Activated CD4-positive, alpha-beta T cell treated with anti-CD3 and anti-CD28 coated beads for 36 hours (primary cell): ENCODE results near the gene TRIM39. TPM values are rescaled to one million over a fixed set of nuclear protein-coding genes. Genes with fewer than 3 reads are reported as not detected.
A peak's percentile ranks its signal among the peaks of the same experiment; 100 is the strongest.

Source experiments
- ATAC-seq: fragments of 200-7000 bp; cut with Tn5 transposase; one replicate; pipeline ENCODE4 v1.10.0; 2021; ENCODE audit warnings: mild to moderate bottlenecking, moderate library complexity
- CTCF ChIA-PET: fragments of 350-600 bp; sonication (Branson Sonifier 250); formaldehyde crosslinking; loops from one replicate; lab custom pipeline; 2021; ENCODE audit warnings: antibody characterized with exemption; lab: Charles Lee
- POLR2A ChIA-PET: fragments of 350-600 bp; sonication (Branson Sonifier 250); formaldehyde crosslinking; loops from one replicate; lab custom pipeline; 2021; ENCODE audit warnings: antibody characterized with exemption, inconsistent platforms; lab: Charles Lee
- DNase-seq: peaks from one replicate; pipeline ENCODE4 v3.0.0-alpha.2; 2020
- H3K27ac Mint-ChIP-seq: one replicate; pipeline ENCODE4 v1.8.0; 2021; ENCODE audit warnings: mixed read lengths
- H3K27me3 Mint-ChIP-seq: one replicate; pipeline ENCODE4 v1.8.0; 2021; ENCODE audit warnings: mixed read lengths
- H3K36me3 Mint-ChIP-seq: one replicate; pipeline ENCODE4 v1.8.0; 2021; ENCODE audit warnings: low read depth, mixed read lengths
- H3K4me1 Mint-ChIP-seq: one replicate; pipeline ENCODE4 v1.8.0; 2021; ENCODE audit warnings: mixed read lengths
- H3K4me3 Mint-ChIP-seq: one replicate; pipeline ENCODE4 v1.8.0; 2021; ENCODE audit warnings: mild to moderate bottlenecking, moderate library complexity, mixed read lengths
- H3K9me3 Mint-ChIP-seq: one replicate; pipeline ENCODE4 v1.8.0; 2021; ENCODE audit warnings: low read depth, mixed read lengths
- intact Hi-C, 2 experiments: fragments of 100-400 bp; cut with DNase I in 1 of 2; cut with micrococcal nuclease in 1 of 2; formaldehyde crosslinking; loops; one replicate each; pipeline versions ENCODE4 v1.14.2 to v1.15.1; 2022 to 2024; cut with DNase I, micrococcal nuclease
- total RNA-seq, 2 experiments: library from RNA; stranded (reverse); gene quantifications; one replicate each; pipeline ENCODE4 v1.2.3, GENCODE V29; 2021

TRIM39 gene
- total RNA-seq, 2 experiments from 2014 or later: 16.5 to 17.5 TPM

- peaks cover 44% of the 10 kb centered on the region for H3K36me3 Mint-ChIP-seq
- H3K9me3 Mint-ChIP-seq: no peaks in the 10 kb centered on the region
- intact Hi-C loops: loop anchor here (1.0 to 10.0 kb wide), 10 partner anchors 19 to 1230 kb away; partner anchors contain the start of genes TRIM26 (in 2 of the 2), GNL1 (in 1 of the 2), LTA (in 1 of the 2) and PPP1R11 (in 1 of the 2)
- peak within 1 kb of the TSS; percentile 84 for H3K27ac Mint-ChIP-seq
- peak within 1 kb of the TSS; percentile 85 for H3K4me3 Mint-ChIP-seq
- peaks cover 41% of the 10 kb centered on the region for H3K4me1 Mint-ChIP-seq
- ATAC-seq (peak; percentile 96), DNase-seq (peak; percentile 94)
- ChIA-PET CTCF (interaction anchor here (0.5 kb wide), 1 partner anchor 369 kb away, joined by 3 read pairs; no protein-coding TSS in a partner anchor), POLR2A (no interaction called here)
- peaks cover 2% of the 10 kb centered on the region for H3K27me3 Mint-ChIP-seq
Measured at GRCh38 chr6:30344868-30345671, 18.3 kb downstream of the TRIM39 start, which contains the start of gene RPP21. TSS of gene RPP21 (plus strand) at chr6:30345156. CDS start at chr6:30345172, 16 bp downstream.

DNA sequence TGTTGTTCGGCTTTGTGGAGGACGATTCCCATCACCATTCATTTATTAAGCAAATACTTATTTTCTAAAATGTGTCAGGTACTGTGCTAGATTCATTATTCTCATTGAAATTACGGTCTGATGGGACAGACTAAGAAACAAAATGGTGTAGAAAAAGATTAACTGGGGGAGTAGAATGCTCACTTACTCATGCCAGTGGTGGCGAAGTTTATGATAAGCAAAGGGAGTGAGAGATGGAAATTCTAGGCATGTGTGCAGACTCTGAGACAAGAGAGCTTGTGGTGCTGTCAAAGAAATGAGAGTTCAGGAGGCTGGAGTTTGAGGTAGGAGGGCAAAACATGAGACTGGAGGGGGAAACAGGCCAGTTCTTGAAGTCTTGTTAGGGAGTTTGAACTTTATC is 19.1 kb downstream of the TRIM39 start:
- peaks cover 41% of the 10 kb centered on the region for H3K4me1 Mint-ChIP-seq
- no peaks in the 10 kb centered on the region for H3K9me3 Mint-ChIP-seq
- DNase-seq (no peak), ATAC-seq (no peak)
- peaks cover 37% of the 10 kb centered on the region for H3K36me3 Mint-ChIP-seq
- intact Hi-C loops: loop anchor here (1.0 to 10.0 kb wide), 10 partner anchors 20 to 1229 kb away; partner anchors contain the start of genes TRIM26 (in 2 of the 2), GNL1 (in 1 of the 2), LTA (in 1 of the 2) and PPP1R11 (in 1 of the 2)
- H3K27ac Mint-ChIP-seq: peak overlapping the region; percentile 80
- CTCF ChIA-PET: no interaction called here
- peaks cover 2% of the 10 kb centered on the region for H3K27me3 Mint-ChIP-seq
- H3K4me3 Mint-ChIP-seq: peak overlapping the region; percentile 85
- POLR2A ChIA-PET: interaction anchor here (0.7 kb wide), 1 partner anchor 597 kb away, joined by 3 read pairs; no protein-coding TSS in a partner anchor

GRCh38 chr6:30348957-30349356 is 22.2 kb downstream of the TRIM39 start:
- Mint-ChIP-seq H3K27me3 (peaks cover 6% of the 10 kb centered on the region), H3K27ac (no peak overlapping the region), H3K4me3 (no peak overlapping the region), H3K9me3 (no peaks in the 10 kb centered on the region), H3K4me1 (peaks cover 46% of the 10 kb centered on the region), H3K36me3 (peaks cover 19% of the 10 kb centered on the region)
- DNase-seq: no peak
- no peak for ATAC-seq
- intact Hi-C loops: loop anchor here (5.0 to 10.0 kb wide), 4 partner anchors 103 to 1226 kb away; partner anchors contain the start of genes LTA (in 1 of the 2), TNF (in 1 of the 2) and TRIM26 (in 1 of the 2)
- CTCF ChIA-PET: interaction anchor here (0.5 to 1.1 kb wide), 3 partner anchors 10 to 225 kb away, joined by 3 read pairs; partner anchors contain the start of gene TRIM39
- POLR2A ChIA-PET: no interaction called here

- H3K27me3 Mint-ChIP-seq: peaks cover 6% of the 10 kb centered on the region
- ChIA-PET POLR2A (no interaction called here), CTCF (interaction anchor here (0.5 to 1.1 kb wide), 3 partner anchors 9 to 225 kb away, joined by 3 to 4 read pairs (median 3); no protein-coding TSS in a partner anchor)
- H3K4me3 Mint-ChIP-seq: no peak overlapping the region
- H3K36me3 Mint-ChIP-seq: peaks cover 19% of the 10 kb centered on the region
- no peak overlapping the region for H3K27ac Mint-ChIP-seq
- H3K9me3 Mint-ChIP-seq: no peaks in the 10 kb centered on the region
- ATAC-seq (peak; percentile 24), DNase-seq (no peak)
- H3K4me1 Mint-ChIP-seq: peaks cover 40% of the 10 kb centered on the region
- intact Hi-C loops: loop anchor here (5.0 to 10.0 kb wide), 4 partner anchors 103 to 1225 kb away; partner anchors contain the start of genes LTA (in 1 of the 2), TNF (in 1 of the 2) and TRIM26 (in 1 of the 2)
Measured at GRCh38 chr6:30349421-30350177, 22.9 kb downstream of the TRIM39 start.

DNA sequence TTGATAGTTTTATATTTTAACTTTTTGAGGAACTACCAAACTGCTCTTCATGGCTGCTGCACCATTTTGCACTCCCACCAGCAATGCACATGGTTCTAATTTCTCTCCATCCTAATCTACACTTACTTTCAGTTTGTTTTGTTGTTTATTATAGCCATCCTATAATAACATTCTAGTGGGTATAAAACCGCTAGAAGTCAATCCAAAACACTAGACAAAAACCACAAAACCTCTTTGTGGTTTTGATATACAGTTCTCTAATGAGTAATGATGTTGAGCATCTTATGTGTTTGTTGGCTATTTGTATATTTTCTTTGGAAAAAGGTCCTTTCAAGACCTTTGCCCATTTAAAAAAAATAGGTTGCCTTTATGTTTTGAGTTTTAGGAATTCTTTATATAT is 23.8 kb downstream of the TRIM39 start:
- intact Hi-C loops: no loop called here
- POLR2A ChIA-PET: interaction anchor here (0.5 kb wide), 1 partner anchor 377 kb away, joined by 3 read pairs; no protein-coding TSS in a partner anchor

DNA sequence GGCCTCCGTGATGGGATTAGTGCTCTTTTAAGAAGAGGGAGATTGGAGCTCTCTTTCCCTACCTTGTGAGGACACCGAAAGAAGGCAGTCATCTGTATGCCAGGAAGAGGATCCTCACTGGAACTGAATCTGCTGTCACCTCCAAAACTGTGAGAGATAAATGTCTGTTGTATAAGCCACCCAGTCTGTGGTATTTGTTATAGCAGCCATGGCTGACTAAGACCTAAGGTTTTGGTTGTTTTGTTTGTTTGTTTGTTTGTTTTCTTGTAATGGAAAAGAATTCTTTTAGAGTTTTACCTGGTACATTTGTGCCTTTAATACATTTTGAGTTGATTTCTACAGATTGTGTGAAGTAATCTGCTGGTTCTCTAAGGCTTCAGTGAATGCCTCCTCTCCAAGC is 25.8 kb downstream of the TRIM39 start:
- intact Hi-C loops: no loop called here
- Mint-ChIP-seq H3K27ac (no peak overlapping the region), H3K27me3 (peaks cover 18% of the 10 kb centered on the region), H3K4me3 (no peak overlapping the region), H3K9me3 (no peaks in the 10 kb centered on the region), H3K4me1 (peaks cover 30% of the 10 kb centered on the region), H3K36me3 (peaks cover 4% of the 10 kb centered on the region)
- ChIA-PET POLR2A (interaction anchor here (0.7 kb wide), 1 partner anchor 89 kb away, joined by 3 read pairs; no protein-coding TSS in a partner anchor), CTCF (interaction anchor here (1.6 to 1.8 kb wide), 2 partner anchors 44 to 45 kb away, joined by 4 to 6 read pairs; no protein-coding TSS in a partner anchor)
- no peak for ATAC-seq
- DNase-seq: no peak

More for the DNA sequence above, 23.8 kb downstream of the TRIM39 start:
- CTCF ChIA-PET: interaction anchor here (0.9 kb wide), 1 partner anchor 137 kb away, joined by 4 read pairs; no protein-coding TSS in a partner anchor
- DNase-seq (no peak), ATAC-seq (peak; percentile 18)
- peaks cover 9% of the 10 kb centered on the region for H3K27me3 Mint-ChIP-seq
- H3K9me3 Mint-ChIP-seq: no peaks in the 10 kb centered on the region
- H3K27ac Mint-ChIP-seq: no peak overlapping the region
- H3K4me1 Mint-ChIP-seq: peaks cover 37% of the 10 kb centered on the region
- no peak overlapping the region for H3K4me3 Mint-ChIP-seq
- peaks cover 19% of the 10 kb centered on the region for H3K36me3 Mint-ChIP-seq

DNA sequence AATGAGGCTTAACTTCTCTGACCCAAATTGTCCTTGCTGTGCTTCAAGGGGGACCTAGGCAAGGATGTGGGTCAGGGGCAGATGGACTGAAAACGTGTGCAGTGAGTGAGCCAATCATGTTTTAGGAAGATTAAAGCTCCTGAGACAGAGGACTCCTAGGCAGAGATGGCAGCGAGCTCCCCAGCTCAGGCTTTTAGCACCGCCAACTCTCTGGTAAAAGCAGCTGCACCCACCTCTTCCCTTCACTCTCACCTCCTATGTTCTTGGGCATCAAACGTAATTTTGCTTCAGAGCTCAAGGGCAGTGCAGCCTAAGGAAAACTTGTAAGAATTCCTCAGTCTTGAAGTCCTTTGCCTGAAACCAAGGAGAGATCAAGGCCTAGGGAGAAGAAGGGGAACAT is 28.6 kb downstream of the TRIM39 start:
- Mint-ChIP-seq H3K9me3 (no peaks in the 10 kb centered on the region), H3K36me3 (no peaks in the 10 kb centered on the region), H3K4me3 (no peak overlapping the region), H3K27me3 (peaks cover 33% of the 10 kb centered on the region), H3K27ac (no peak overlapping the region), H3K4me1 (peaks cover 16% of the 10 kb centered on the region)
- ChIA-PET CTCF (interaction anchor here (0.7 to 2.7 kb wide), 3 partner anchors 42 to 236 kb away, joined by 3 to 11 read pairs (median 3); no protein-coding TSS in a partner anchor), POLR2A (no interaction called here)
- DNase-seq (no peak), ATAC-seq (no peak)
- intact Hi-C loops: no loop called here

DNA sequence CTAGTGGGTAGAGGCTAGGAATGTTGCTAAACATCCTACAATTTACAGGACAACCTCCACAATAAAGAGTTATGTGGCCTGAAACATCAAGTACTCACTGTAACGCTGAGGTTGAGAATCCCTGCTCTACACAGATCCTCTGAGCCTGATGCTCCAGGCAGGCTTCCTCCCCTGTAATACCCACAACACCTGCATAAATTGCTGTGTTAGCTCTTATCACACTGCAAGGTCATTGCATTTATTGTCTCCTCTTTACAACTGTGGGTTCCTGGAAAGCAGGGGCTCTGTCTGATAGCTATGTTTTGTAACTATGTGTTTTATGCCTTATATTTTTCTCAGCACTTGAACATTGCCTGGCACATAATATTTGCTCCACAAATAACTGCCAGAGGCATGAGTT is 29.8 kb downstream of the TRIM39 start:
- no peak overlapping the region for H3K27ac Mint-ChIP-seq
- ChIA-PET POLR2A (no interaction called here), CTCF (interaction anchor here (0.7 to 2.7 kb wide), 6 partner anchors 10 to 57 kb away, joined by 3 to 11 read pairs (median 4); no protein-coding TSS in a partner anchor)
- intact Hi-C loops: no loop called here
- H3K27me3 Mint-ChIP-seq: peaks cover 42% of the 10 kb centered on the region
- H3K4me1 Mint-ChIP-seq: peaks cover 10% of the 10 kb centered on the region
- no peak for DNase-seq
- H3K4me3 Mint-ChIP-seq: no peak overlapping the region
- no peaks in the 10 kb centered on the region for H3K36me3 Mint-ChIP-seq
- no peak for ATAC-seq
- H3K9me3 Mint-ChIP-seq: no peaks in the 10 kb centered on the region

DNA sequence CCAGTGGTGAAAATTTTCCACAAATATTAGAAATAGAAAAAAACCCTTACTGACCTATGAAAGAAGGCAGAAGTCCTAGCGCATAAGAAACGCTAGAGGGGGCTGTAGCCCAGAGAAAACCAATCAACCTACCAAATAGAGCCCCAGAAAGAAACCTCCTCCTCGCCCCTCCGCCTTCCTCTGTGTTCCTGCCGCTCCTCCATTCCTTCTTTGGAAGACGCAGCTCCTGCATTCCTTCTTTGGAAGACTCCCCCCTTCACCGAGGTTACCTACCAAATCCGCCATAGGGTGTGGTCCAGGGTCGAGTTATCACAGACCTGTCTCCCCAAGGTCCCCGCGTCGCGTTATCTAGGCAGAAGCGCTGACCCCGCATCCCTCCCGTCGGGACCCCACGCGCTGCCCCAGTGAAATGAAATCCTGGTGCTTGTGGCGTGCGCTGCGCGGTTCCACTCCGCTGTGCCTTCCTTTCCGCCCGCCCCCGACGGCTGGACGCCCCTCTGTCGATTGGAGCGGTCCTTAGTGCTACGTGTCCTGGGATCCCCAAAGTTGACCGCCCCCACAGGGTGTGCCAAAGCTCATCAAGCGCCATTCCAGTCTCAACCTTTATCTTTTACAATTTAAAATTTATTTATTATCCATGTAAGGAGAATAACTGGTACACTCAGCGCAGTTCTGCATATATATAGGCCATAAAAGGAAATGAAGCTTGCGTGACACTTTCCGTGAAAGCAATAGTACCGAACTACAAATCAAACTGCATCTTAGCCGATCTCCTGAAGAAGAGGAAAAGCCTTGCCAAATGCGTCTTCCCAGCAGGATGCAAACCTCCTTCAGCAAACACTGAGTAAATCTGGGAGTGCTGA is 31.2 kb downstream of the TRIM39 start:
- H3K27ac Mint-ChIP-seq: no peak overlapping the region
- ATAC-seq (peak; percentile 81), DNase-seq (peak; percentile 68)
- H3K27me3 Mint-ChIP-seq: peaks cover 51% of the 10 kb centered on the region
- H3K4me1 Mint-ChIP-seq: peaks cover 6% of the 10 kb centered on the region
- H3K4me3 Mint-ChIP-seq: peak overlapping the region; percentile 73
- intact Hi-C loops: loop anchor here (1.0 kb wide), 2 partner anchors 39 to 95 kb away; no protein-coding TSS in a partner anchor
- CTCF ChIA-PET: interaction anchor here (0.6 to 1.9 kb wide), 21 partner anchors 10 to 280 kb away, joined by 3 to 11 read pairs (median 3); partner anchors contain the start of gene TRIM39
- H3K9me3 Mint-ChIP-seq: no peaks in the 10 kb centered on the region
- POLR2A ChIA-PET: no interaction called here
- no peaks in the 10 kb centered on the region for H3K36me3 Mint-ChIP-seq

- DNase-seq (no peak), ATAC-seq (no peak)
- Mint-ChIP-seq H3K4me1 (peaks cover 6% of the 10 kb centered on the region), H3K27me3 (peaks cover 54% of the 10 kb centered on the region), H3K4me3 (no peak overlapping the region), H3K9me3 (no peaks in the 10 kb centered on the region), H3K36me3 (no peaks in the 10 kb centered on the region), H3K27ac (no peak overlapping the region)
- POLR2A ChIA-PET: no interaction called here
- CTCF ChIA-PET: interaction anchor here (0.7 to 1.9 kb wide), 17 partner anchors 9 to 186 kb away, joined by 3 to 11 read pairs (median 3); partner anchors contain the start of gene TRIM39
- intact Hi-C loops: no loop called here
Measured at GRCh38 chr6:30359276-30359675, 32.5 kb downstream of the TRIM39 start.
